GM19351 (cell line): ENCODE data around the gene HOXA10.

Experiments
- ATAC-seq: cut with Tn5 transposase; IDR thresholded peaks from one replicate; pipeline ENCODE4 v1.9.1; 2021; ENCODE audit warnings: mild to moderate bottlenecking, moderate library complexity; ENCODE audit not compliant: unreplicated experiment

HOXA10 gene

DNA sequence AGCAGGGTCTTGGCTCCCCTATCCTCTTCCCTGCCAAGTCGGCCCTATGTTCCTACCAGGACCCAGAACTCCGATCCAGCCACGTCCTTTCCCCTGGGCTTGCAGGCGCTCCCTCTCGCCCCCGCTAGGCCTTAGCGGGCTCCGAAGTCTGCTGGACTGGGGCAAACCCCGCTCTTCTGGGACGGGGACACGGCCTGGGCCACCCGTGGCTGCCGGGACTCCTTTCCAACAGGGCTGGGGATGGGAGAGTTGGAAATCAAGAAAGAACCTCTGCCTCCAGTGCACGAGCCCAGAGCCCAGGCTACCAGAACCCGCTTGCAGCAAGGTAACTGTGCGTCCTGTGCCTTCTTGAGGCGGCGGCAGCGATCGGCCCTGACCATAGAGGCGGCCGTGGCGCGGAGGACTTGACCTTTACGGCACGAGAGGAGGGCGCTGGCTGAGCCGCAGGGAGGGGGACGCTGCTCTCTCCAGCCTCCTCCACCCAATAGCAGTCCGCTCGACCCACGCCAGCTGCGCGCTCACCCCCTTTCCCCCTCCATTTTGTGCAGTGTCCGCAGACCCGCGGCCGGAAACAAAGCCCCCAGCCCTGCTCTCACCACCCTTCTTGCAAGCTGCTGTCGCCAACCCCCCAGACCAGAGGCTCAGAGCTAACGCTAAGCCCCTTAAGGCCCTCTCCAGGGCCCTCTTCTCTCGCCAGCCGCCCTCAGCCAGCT lies 17.9 kb upstream of the HOXA10 start:
- ATAC-seq: no peak

DNA sequence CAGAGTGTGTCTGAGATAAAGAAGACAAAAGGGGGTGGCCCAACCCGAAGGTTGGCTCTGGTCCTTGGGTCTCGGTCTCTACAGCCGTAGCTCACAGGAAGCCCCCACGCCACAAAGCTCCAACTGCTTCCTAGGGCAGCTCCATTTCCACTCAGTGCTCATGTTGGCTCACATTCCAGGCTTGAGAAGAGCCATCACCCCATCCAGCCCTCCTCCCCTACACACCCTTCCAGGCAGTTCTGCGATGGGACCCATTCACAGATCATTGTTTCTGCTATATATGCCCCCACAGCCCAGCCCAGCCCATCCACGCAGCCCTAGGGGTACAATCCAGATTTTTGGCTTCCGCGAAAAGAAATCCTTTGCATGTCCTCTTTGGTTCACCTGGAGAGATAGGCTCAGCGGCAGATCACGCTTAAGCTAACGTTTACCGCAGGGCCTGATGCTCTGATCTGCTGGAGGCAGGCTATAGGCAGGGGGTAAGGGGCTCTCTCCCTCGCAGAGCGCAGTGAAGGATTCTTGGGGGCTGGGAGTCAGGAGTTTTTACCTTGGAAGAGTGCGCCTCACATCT lies 17.1 kb upstream of the HOXA10 start:
- ATAC-seq: no peak

DNA sequence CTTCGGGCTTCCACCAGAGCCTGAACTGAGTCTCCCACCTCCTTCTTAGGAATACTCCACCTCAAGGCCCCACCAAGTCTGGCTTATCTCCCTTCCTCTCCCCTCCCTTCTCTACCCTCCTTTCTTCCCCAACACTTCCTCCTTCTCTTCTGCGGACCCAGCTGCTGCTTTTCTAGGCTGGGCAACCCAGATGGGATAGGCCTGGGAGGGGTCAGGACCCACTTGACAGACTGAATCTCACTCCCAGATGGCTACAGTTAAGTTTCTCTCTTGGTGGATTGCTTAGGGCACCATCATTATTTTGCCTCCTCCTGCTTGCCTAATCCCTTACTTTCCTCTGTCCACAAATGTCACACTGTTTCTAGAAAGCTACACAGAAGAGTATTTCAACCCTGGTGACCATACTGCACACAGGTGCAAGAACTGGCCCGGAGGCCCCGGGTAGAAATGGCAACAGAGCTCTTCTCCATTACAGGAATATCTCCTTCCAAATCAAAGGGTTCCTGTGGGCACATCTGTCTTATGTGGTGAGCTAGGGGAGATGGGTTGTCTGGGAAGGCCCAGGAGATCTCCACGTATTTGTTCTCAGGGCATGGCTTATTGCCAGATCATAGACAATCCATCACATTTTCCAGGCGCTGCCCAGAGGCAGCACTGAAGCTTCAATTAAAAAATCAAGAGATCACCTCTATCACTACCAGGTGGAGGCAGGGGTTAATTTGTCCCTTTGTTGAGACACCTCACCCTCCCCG lies 16.1 kb upstream of the HOXA10 start:
- ATAC-seq: no peak

DNA sequence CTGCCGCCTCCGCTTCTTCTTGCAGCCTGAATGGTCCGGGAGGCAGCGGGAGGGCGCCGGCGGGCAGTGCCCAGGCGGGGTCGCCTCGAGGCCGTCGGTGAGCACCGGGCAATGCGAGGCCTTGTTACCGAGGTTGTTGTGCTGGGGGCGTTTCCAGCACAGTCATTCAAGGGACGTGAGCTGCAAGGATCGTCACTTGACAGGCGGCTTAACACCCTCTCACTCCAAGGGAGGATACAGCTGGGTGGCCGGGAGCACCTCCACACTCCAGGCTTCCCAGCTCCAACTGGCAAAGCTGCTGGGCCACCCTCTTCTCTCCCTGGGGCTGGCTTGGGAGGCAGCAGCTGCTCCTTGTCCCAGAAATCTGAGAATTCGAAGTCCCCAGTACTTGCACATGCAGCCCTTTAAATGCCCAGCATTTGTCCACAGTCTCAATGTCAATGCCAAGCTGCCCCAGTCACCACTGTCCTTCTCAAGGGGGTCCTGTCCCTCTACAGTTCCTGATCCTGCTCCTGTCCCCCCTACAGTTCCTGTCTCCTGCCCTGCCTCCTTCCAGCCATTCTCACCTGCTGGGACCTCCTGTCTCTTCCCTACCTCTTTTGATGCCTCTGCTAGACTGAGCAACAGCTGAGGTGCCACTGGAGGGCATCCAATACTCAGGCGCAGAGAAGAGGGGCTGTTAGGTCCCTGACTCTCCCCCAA lies 15.3 kb upstream of the HOXA10 start:
- ATAC-seq: no peak

DNA sequence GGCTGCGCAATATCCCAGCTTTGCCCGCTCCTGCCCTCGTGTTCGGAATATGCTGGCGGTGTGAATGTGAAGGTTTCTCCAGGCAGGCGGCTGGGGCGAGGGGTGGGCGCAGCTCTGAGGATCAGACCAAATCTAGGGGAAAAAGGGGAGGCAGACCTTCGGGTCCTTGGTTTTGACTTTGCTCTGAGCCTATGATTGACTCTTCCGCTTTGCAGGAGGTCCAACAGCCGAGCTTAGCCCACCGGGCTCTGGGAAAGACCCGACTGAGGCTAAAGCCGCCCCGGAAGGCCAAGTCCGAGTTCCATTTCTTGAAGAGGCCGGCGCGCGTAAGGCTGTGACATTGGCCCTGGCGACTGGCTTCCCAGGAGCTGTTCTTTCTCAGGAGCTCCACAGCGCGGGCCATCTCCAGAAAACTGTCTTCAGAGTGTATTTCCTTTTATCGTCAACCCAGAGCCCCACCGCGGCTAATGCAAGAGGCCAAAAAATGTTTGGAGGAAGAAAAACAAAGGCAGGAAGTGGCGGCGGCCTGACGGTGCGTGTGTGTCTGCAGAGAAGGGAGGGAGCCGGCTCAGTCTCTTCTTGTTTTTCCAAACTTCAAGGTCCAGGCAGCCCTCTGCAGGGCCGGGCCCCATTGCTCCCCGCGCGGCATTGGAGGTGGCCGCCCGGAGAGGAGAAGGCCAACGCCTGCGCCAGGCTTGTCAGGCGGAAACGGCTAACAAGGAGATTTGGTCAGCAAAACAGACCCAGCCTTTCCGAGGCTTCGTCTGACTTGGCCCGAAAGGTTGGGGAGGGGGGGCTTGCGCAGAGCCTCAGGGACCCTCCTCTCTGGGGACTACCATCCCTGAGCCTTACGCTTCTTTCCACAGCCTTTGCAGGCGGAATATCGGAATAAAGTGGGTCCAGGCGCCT lies 14.5 kb upstream of the HOXA10 start:
- ATAC-seq: no peak

DNA sequence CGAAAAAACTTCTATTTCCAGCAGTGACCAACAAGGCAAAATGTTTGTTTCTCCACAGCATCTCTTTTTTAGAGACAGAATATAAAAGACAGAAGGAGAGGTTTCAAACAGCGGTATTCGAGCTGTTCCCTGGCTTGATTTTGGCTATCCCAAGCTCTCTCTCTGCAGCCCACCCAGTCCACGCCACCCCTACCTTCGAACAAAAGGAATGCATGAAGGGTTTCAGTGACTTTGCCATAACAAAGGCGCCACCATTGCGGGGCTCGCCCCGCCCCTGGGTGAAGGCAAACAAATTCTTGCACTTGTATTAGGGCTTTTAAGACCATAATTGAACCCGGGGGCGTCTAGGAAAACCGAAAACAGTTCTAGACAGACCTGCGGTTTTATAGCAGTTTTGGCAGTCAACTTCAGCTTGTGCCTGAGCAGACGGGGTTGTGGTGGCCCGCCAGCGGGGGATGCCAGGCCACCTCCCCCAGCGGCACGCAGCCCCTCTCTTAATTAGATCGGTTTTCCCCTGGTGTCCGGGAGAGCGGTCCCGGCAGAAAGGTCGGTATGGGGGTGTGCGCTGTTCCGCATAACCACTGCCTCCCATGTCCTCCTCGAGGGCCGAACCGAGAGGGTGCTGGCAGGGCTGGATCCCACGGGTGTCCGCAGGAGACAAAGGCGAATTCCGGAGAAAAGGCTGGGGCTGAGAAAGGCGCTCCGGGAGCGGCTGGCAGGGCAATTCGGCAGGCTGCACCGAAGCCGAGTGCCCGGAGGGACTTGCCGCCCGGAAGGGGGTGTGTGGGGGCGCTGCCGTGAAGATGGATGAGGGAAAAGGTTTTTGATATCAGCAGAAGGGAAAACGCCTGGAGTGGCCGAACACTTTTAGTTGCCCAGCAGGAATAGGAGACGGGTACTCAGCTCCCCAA lies 13.6 kb upstream of the HOXA10 start:
- ATAC-seq: no peak

DNA sequence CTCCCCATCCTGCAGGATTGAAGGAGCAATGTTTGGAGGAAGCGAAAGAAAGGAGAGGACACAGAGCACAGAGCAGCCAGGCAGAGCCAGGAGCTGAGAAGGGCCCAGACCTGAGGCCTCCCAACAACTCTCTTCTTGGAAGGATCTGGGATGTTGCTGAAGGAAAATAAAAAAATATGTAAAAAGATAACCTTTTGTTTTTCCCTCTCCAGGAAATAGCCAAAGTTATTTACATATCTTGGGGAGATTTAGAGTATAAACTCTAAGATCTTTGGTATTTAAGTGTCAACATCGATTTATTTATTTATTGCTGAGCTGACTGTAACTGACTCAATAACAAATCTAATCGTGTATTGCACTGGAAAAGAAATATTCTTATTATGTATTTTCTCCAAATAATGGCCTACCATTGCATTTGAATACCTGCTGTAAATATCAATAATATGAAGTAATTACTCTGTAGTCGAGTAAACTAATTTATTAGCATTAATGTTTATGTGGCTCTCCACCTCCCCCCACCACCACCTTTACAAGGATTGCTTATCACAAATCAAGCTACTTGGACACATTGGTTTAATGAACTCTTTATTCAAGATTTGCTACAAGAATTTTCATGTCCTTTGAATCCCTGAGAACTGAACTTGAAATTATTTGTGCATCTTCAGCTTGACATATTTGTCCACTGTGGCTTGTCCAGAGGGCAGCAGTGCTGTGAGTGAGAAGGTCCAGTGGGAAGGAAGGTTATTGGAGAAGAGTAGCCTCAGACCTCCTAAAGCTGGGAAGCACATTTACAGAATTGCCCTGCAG lies 12.8 kb upstream of the HOXA10 start:
- no peak for ATAC-seq

DNA sequence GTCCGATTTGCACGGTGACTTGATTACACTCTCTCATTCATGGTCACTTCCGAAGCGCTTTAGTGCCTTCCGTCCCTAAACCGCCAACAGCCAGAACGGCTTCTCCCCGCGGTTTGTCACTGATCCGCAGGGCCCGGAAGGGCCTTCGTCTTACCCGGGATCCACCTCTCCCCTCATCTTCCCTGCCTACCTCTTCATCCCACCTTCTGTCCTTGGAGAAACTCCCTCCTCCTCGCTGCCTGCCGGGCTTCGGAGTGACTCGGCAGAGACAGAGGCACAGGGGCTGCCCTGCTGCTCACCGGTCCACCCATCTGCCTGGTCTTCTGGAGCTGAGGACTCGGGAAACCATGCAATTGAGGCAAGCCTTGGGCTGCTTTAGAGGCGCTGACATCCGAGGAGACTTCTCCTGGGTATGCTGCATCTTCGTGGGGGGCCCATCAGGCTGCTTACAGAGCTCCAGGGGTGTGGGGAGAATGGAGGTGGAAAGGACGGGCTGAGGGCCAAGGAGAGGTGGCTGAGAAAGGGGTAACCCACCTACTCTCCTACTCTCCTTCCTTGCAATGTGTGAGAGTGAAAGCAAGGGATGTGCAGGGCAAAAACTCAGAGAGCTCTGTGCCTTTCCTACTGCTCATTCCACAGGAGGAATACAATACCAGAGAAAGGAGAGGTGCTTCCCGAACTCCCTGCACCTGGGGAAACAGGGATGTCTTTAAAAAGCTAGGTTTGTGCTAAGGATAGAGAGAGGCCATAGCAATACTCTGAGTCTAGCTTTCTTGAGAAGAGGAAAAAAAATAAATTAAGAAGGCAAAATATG lies 11.9 kb upstream of the HOXA10 start:
- ATAC-seq: no peak

DNA sequence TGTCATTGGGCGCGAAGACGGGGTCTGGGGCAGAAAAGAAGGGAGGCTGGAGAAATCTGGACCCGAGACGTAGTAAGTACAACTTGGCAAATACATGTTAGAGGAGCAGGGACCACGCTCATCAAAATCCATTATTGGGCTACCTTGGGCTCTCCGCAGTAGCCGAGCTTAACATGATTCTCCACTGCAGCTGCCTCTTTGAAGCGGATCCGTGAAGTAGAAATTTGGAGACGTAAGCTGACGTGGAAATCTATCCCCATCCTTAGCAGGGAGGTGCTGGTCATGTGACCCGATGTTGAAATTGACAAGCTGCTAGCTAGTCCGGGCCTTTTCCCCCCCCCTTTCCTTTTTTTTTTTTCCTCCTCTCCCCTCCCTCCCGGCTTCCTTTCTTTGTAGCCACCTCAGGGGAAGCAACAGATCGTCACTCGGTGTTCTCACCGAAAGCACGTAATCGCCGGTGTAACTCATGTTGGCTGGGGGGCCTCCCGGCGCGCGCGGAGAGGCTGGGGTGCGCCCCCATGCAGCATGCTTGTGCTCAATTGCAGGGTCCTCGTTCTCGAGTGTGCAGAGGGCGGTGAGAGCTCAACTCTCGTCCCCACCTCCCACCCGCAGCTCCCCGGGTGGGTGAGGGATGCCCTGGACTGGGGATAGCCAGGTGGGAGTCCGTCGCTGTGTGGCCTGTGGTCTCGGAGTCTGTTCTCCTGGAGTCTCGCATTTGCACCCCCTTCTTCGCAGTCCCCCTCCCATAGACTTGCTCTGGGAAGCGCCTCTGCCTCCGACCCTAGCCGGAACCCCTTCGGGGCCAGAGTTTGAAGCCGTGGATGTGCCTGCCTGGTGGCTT lies 11.1 kb upstream of the HOXA10 start, which contains the start of gene HOXA11:
Gene HOXA11, minus strand, starts transcription at position 220 of the 841 bp plus-strand sequence. Its CDS starts 88 bp downstream, at position 132.
- ATAC-seq: no peak

DNA sequence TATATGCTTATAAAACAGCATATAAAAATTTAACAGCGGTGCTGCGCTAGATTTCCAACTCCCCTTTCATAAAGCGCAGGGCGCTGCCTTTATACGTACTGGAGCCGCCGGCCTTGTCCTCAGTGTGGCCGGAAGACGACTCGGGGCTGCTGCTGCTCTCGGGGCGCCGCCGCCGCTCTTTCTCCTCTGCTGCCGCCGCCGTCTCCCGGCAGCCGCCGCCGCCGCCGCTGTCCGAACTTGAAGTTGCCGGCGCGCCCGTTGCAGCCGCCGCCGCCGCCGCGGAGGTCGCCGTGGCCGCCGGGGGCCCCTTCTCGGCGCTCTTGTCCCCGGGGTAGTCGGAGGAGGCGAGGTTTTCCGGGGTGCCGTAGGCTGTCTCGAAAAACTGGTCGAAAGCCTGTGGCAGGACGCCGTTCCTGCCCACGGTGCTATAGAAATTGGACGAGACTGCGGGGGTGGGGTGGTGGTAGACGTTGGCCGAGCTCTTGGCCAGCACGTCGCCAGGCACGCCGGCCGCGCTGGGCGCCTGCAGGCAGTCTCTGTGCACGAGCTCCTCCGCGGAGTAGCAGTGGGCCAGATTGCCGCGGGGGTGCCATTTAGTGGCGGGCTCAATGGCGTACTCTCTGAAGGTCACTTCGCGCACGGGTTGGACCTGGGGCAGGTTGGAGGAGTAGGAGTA lies 10.4 kb upstream of the HOXA10 start:
- no peak for ATAC-seq

DNA sequence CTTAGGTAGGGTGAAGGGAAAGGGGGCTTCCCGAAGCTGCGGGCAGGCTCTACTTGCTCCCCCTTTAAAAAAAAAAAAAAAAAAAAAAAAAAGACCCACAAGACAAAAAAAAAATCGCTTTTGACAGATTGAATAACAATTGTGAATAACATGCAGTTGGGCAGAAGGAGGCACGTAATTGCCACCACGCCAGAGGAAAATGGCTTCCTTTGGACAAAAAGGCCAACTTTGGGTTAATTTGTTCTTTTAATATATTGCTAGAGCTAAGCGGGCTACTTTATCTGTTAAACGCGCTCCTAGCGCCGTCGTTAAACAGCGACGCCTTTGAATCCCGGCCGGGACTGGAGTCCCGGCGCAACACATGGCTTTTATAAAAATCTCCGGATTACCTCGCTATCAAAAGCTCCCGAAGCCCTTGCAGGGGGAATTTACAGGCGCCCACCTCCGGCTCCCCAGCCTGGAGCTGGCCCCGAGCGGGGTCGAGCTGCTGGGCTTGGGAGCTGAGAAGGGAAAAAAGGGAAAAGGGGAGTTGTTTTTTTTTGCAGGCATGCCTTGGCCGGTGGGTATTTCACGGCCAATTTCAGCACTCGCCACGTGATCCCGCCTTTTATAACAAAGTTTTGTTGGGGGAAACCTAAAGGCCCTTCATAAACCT lies 9.7 kb upstream of the HOXA10 start:
- no peak for ATAC-seq

DNA sequence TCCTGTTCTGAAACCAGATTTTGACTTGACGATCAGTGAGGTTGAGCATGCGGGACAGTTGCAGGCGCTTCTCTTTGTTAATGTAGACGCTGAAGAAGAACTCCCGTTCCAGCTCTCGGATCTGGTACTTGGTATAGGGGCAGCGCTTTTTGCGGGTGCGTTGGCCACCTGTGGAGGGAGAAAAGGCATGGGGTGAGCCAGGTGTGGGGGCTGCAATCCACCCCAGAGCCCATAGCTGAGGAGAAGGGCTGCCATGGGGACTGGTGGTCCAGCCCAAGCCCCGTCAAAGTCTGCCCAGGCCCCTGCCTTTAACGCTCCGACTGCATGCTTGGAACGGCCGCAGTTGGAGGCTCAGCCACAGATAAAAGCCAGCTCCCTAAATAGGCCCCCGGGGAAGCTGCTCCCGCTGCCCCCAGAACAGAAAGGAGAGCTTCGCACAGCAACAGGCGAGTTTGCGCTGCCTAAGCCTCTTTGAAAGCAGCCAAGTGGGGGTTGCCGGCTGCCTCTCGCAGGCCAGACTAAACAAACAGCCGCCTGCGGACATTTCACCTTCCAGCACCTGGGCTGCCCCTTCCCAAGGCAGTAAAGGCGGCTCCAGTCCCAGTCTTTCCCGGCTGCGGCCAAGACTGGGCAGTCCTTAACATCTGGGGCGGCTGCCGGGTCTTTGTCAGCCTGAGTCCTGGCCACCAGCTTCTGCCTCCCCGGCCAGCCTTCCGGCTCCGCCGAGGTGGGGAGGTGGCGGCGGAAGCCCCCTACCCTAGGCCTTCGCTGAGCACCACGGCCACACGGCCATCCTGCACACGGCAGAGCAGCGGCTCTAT lies 9.0 kb upstream of the HOXA10 start:
- no peak for ATAC-seq

DNA sequence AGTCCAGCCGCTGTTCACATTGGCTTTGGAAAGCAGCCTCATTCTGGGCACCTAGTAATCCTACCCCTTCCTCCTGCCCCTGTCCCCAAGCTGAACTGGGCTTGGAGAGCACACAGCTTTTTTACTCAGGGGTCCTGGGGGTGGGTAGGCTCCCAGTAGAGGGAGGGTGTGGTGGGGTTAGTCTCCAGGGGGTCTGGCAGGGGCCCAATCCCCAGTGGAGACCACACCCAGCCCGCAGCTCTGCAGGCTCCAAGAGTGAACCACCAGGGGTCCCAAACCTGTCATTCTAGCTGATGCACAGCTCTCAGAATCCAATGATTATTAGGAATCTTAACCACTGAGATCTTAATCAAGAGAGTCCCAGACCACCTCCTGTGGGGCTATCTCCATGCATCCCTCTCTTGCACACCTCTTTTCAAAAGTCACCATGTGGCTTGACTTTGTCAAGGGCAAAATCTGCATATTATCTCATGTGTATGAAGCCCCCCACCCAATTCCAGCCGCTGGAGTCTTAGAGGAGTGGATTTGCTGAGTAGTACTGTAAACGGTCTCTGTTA lies 8.2 kb upstream of the HOXA10 start:
- ATAC-seq: no peak

DNA sequence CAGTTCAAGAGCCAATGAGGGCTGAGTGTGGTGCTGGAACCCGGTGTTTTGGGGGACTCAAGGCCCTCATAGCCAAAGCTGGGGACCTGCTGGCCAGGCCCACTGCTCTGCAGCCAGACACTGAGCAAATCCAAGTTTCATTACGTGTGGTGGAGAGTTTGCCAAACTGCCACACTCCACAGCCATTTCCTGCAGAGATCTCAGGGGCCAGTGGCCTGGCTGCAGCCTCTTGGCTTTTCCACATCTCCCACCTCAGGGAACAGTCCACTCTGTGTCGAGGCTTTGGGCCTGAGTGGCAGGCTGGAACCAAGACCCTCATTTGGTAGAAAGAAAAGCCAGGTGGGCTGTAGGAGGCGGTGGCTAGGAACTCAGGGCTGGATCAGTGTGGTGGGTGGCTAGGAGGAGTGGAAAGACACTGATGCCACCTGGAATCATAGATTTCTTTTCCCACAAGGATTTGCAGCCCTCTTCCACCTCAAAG lies 7.7 kb upstream of the HOXA10 start:
- ATAC-seq: no peak
